Ascending aorta (tissue), 2 donors: Measurements from ENCODE around the gene FTHL17. TPM values are rescaled to one million over a fixed set of nuclear protein-coding genes. Genes with fewer than 3 reads are reported as not detected.

ENCODE experiments used
- DNase-seq, 2 donors: peaks; one replicate each; pipeline ENCODE4 v3.0.0-alpha.2; 2019; ENCODE audit warnings: low spot score in 2 of 2
- H3K27ac ChIP-seq, 2 donors: fragments of 200-600 bp; sonication (generic); one replicate each; pipeline ENCODE4 v1.5.1; 2016 to 2017; ENCODE audit warnings: mild to moderate bottlenecking in 1 of 2
- H3K27me3 ChIP-seq: fragments of 200-600 bp; sonication (generic); one replicate; pipeline ENCODE4 v1.5.1; 2017
- H3K36me3 ChIP-seq, 2 donors: fragments of 200-600 bp; sonication (generic); one replicate each; pipeline ENCODE4 v1.5.1; 2016
- H3K4me1 ChIP-seq, 2 donors: fragments of 200-600 bp; sonication (generic); one replicate each; pipeline ENCODE4 v1.5.1; 2016 to 2017; ENCODE audit warnings: mild to moderate bottlenecking in 1 of 2
- H3K4me3 ChIP-seq, 2 donors: fragments of 200-600 bp; sonication (generic); one replicate each; pipeline ENCODE4 v1.5.1; 2016 to 2017; ENCODE audit warnings: mild to moderate bottlenecking in 1 of 2
- H3K9me3 ChIP-seq, 2 donors: fragments of 200-600 bp; sonication (generic); one replicate each; pipeline ENCODE4 v1.5.1; 2016
- intact Hi-C: fragments of 100-400 bp; cut with DNase I; formaldehyde crosslinking; loops from one replicate; pipeline ENCODE4 v1.15.1; 2023
- total RNA-seq: library from RNA; depleted of rRNA; stranded (reverse); fragments of >200 nt; gene quantifications from one replicate; pipeline ENCODE4 v1.1.0, GENCODE V29; 2016
- TF ChIP-seq, protein P1 (sequence below), 3 experiments: fragments of 200-600 bp in 2 of 3; fragments of 450-650 bp in 1 of 3; sonication (generic) in 2 of 3; IDR thresholded peaks; one replicate each; pipeline ENCODE4 v1.5.1; 2016 to 2019; ENCODE audit warnings: antibody characterized with exemption in 3 of 3, mild to moderate bottlenecking in 1 of 3, moderate library complexity in 1 of 3

Gene FTHL17
- total RNA-seq = not detected

DNA sequence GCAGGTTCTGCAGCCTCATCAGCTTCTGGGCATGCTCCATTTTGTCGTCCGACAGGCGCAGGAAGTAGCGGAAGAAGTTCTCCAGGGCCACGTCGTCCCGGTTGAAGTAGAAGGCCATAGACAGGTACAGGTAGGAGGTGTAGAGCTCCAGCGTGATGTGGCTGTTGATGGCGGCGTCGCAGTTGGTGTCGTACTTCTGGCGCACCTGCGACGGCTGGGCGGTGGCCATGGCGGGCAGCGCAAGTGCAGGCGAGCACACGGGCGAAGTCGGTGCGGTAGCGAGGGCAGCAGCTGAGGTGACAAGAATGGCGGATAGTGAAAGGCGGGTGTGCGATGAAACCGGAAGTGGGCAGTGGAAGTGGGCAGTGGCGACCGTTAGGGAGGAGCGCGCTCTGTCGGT lies at the start of gene FTHL17:
FTHL17 (minus strand) TSS at position 317 of the 400 bp plus-strand sequence; CDS start at position 229, 88 bp downstream.
- TF ChIP-seq, protein P1, sequence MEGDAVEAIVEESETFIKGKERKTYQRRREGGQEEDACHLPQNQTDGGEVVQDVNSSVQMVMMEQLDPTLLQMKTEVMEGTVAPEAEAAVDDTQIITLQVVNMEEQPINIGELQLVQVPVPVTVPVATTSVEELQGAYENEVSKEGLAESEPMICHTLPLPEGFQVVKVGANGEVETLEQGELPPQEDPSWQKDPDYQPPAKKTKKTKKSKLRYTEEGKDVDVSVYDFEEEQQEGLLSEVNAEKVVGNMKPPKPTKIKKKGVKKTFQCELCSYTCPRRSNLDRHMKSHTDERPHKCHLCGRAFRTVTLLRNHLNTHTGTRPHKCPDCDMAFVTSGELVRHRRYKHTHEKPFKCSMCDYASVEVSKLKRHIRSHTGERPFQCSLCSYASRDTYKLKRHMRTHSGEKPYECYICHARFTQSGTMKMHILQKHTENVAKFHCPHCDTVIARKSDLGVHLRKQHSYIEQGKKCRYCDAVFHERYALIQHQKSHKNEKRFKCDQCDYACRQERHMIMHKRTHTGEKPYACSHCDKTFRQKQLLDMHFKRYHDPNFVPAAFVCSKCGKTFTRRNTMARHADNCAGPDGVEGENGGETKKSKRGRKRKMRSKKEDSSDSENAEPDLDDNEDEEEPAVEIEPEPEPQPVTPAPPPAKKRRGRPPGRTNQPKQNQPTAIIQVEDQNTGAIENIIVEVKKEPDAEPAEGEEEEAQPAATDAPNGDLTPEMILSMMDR (IDR thresholded peaks at IDR 0.05) = no peak
- Histone ChIP-seq H3K27ac (no peak within 1 kb of the TSS), H3K9me3 (peaks cover 0 to 7% of the 10 kb centered on the region in 2 donors), H3K4me1 (no peaks in the 10 kb centered on the region), H3K36me3 (no peaks in the 10 kb centered on the region), H3K4me3 (no peak within 1 kb of the TSS), H3K27me3 (no peaks in the 10 kb centered on the region)
- DNase-seq = no peak
- intact Hi-C loops = no loop called here

DNA sequence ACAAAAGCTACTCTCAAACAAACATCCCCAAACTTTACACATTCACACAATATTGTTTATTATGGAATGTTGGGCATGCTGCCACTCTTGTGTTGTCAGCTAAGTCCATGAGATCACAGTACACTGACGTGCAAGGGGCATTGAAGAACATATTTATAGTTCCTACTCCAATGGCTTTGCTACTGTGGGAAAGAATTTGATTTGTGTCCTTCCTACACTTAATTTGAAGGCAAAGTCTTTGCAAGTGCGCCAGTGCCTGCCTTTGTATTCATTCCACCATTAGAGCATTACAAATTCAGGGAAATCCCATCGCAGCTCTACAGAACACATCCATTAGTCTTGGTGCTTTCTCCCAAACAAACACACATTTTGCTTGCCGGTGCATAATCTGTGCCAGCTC lies 45.4 kb upstream of the FTHL17 start:
- no peaks in the 10 kb centered on the region for H3K4me1 ChIP-seq
- TF ChIP-seq, protein P1 (IDR thresholded peaks at IDR 0.05) = no peak
- no peaks in the 10 kb centered on the region for H3K36me3 ChIP-seq
- intact Hi-C loops = no loop called here
- no peak for DNase-seq
- H3K4me3 ChIP-seq = no peak overlapping the region
- H3K27me3 ChIP-seq = no peaks in the 10 kb centered on the region
- H3K27ac ChIP-seq = no peak overlapping the region
- H3K9me3 ChIP-seq = no peaks in the 10 kb centered on the region

DNA sequence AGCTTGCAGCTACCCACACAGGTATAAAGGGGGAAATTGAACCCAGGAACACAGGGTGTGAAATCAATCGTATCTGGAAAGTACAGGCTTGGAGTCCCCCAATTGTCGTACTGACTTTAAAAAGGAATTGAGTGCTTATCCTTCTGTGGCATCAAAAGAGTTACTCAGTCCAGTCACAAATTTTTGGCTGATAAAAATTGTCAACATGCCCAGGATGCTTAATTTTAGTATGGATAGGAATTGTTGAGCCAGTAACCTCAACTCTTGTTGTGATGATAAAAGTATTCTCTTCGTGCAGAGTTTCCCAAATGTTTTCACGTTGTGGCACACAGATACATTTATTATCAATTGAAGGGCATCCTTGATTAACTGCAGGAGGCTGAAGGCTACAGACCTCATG lies 43.6 kb upstream of the FTHL17 start:
- no peak overlapping the region for H3K4me3 ChIP-seq
- no peaks in the 10 kb centered on the region for H3K27me3 ChIP-seq
- no peak for DNase-seq
- H3K27ac ChIP-seq = no peak overlapping the region
- H3K9me3 ChIP-seq = no peaks in the 10 kb centered on the region
- TF ChIP-seq, protein P1 (IDR thresholded peaks at IDR 0.05) = no peak
- no peaks in the 10 kb centered on the region for H3K4me1 ChIP-seq
- no peaks in the 10 kb centered on the region for H3K36me3 ChIP-seq
- intact Hi-C loops = no loop called here

DNA sequence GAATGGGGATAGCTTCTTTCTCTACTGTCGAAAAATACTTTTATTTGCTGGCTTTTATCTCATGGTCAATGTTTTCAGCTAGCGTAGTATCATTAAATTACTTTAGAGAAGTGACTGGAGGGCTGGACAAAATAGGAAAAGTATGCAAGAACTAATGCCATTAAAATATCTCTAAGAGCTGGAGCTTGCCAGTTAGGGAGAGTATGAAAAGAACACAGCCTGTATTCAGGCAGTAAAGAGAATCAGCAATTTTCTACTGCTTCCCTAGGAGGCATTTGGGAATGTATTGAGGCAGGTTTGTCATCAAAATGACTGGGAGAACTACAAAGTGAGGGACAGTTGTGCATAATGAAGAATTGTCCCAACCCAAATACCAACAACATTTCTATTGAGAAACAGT lies 43.0 kb upstream of the FTHL17 start:
- H3K27me3 ChIP-seq = no peaks in the 10 kb centered on the region
- TF ChIP-seq, protein P1 (IDR thresholded peaks at IDR 0.05) = no peak
- no peak overlapping the region for H3K4me3 ChIP-seq
- no peaks in the 10 kb centered on the region for H3K9me3 ChIP-seq
- no peak for DNase-seq
- H3K4me1 ChIP-seq = no peaks in the 10 kb centered on the region
- H3K36me3 ChIP-seq = no peaks in the 10 kb centered on the region
- intact Hi-C loops = no loop called here
- no peak overlapping the region for H3K27ac ChIP-seq

DNA sequence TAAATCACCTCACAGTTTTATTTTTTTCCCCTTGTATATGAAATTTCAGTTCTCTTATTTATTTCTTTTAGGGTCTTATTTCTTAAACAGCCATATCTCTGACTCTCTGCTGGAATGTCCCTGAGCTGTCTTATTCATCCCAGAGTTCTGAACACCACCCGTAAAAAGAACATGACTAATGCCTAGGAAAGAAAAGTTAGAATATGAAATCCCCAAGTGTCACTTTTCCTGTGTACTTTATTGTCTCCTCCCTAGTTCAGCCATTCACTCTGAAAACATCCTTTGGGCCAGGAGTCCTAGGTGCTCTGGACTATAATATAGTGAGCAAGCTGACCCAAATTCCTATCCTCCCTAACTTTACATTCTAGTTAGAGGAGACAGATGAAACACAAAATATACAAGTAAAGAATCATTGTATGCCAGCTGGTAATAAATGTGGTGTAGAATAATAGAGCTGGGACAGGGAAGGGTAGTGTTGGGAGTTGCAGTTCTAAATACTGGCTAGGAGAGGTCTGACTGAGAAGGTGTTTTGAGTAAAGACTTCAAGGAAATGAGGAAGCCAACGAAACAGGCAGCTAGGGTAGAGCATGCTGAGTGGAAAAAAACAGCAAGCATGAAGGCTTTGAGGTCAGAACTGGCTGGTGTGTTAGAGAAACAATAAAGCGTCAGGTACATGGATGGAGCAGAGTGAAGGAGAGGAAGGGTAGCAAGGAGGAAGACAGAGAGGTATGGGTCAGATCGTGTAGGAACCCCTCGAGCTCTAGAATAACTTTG lies 40.6 kb upstream of the FTHL17 start:
- H3K4me1 ChIP-seq = no peaks in the 10 kb centered on the region
- H3K4me3 ChIP-seq = no peak overlapping the region
- no peaks in the 10 kb centered on the region for H3K27me3 ChIP-seq
- no peaks in the 10 kb centered on the region for H3K9me3 ChIP-seq
- TF ChIP-seq, protein P1 (IDR thresholded peaks at IDR 0.05) = no peak
- DNase-seq = no peak
- no peak overlapping the region for H3K27ac ChIP-seq
- no peaks in the 10 kb centered on the region for H3K36me3 ChIP-seq
- intact Hi-C loops = no loop called here
